Measurements from ENCODE around the gene COL9A1.
"Not testable (repeated sequence)": the region's sequence is repeated elsewhere in the genome, so short reads cannot be mapped to it uniquely, and the experiment has no call there.

The COL9A1 gene

GRCh38 chr6:70336996-70337742 lies 34.3 kb upstream of the COL9A1 start:
- TF ChIP-seq ZFX (IDR thresholded peaks at IDR 0.05; ENCODE audit: borderline replicate concordance) = no peak
- TF ChIP-seq CTCF (IDR thresholded peaks at IDR 0.05) = no peak
- no peak overlapping the region for H3K27ac ChIP-seq

DNA sequence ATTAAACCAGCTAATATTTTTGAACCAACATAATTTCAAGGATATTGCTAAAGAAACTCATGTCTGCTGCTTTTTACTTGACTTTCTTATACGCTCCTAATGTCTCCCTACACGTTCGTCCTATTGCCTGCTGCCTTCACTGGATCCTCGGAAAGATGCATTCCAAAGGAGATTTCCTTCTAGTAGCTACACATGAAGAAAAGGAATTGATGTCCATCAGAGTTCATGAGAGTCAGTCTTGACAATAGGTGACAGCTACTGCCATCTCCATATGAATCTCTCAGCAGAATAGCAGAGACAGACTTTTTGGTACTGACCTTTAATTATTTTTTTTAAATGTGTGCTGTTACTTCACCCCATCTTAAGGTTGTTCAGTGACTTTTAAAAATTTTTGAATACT lies 24.2 kb upstream of the COL9A1 start:
- H3K27ac ChIP-seq = no peak overlapping the region
- TF ChIP-seq CTCF (IDR thresholded peaks at IDR 0.05) (no peak), ZFX (IDR thresholded peaks at IDR 0.05; ENCODE audit: borderline replicate concordance) (no peak)

DNA sequence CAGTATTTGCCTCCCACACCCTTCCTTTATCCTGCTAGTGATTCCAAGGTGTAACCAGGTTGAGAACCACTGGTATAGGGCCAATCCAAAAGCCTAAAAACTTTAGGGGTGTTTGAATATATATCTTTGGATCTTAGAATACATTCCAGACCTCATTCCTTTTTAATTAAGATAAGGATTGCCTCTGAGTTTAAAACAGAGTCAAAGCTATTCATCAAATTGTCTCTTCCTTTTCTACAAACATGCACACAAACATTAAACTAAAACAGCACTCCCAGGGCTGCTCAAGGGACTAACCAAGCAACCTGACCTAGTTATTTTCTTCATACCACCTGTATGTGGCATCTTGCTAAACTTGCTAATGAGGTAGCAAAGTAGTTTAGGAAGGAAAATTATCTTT lies 22.1 kb upstream of the COL9A1 start:
- no peak for TF ChIP-seq CTCF (IDR thresholded peaks at IDR 0.05)
- no peak for TF ChIP-seq ZFX (IDR thresholded peaks at IDR 0.05; ENCODE audit: borderline replicate concordance)
- H3K27ac ChIP-seq = no peak overlapping the region

GRCh38 chr6:70317799-70318198 lies 14.9 kb upstream of the COL9A1 start:
- H3K27ac ChIP-seq = not testable (repeated sequence)

DNA sequence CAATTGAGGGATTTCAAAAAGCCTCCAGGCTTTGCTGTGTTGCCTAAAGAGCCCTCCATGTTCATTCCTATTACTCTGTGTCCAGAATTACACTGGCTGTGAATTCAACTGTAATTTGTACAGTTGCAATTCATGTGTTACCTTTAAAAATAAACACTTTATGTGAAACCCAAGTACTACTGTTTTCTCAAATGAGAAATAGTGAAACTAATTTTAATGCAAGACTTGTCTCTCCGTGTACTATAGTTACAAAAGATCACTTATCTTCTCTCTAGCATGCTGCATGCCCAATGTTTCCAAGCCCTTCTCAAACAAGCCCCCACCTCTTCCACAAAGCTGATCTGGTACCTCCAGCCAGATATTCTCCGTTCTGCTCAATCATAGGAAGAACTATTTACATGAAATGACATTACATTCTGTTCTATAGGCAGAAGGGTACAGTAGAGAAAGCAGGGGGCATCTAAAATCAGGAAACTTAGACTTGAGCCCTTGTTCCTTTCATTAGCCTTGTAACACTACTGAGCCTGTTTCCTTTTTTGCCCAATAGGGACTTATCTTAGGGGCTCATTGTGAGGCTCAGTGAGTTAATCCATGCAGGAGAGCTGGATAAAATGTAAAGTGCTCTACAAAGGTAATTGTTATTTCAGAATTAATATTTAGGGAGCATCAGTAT lies 12.3 kb upstream of the COL9A1 start:
- TF ChIP-seq ZFX (IDR thresholded peaks at IDR 0.05; ENCODE audit: borderline replicate concordance) (no peak), CTCF (IDR thresholded peaks at IDR 0.05) (no peak)

GRCh38 chr6:70314296-70314695 lies 11.4 kb upstream of the COL9A1 start:
- TF ChIP-seq ZFX (IDR thresholded peaks at IDR 0.05; ENCODE audit: borderline replicate concordance) (no peak), CTCF (IDR thresholded peaks at IDR 0.05) (no peak)
- H3K27ac ChIP-seq = no peak overlapping the region

More for the DNA sequence above, 12.3 kb upstream of the COL9A1 start:
- H3K27ac ChIP-seq = no peak overlapping the region

- no peak overlapping the region for H3K27ac ChIP-seq
- no peak for TF ChIP-seq ZFX (IDR thresholded peaks at IDR 0.05; ENCODE audit: borderline replicate concordance)
- no peak for TF ChIP-seq CTCF (IDR thresholded peaks at IDR 0.05)
Observed at GRCh38 chr6:70312165-70312745, 9.4 kb upstream of the COL9A1 start.
